Measurements from ENCODE around the gene NAV2.
A peak's percentile ranks its signal among the peaks of the same experiment; 100 is the strongest.

NAV2 gene

DNA sequence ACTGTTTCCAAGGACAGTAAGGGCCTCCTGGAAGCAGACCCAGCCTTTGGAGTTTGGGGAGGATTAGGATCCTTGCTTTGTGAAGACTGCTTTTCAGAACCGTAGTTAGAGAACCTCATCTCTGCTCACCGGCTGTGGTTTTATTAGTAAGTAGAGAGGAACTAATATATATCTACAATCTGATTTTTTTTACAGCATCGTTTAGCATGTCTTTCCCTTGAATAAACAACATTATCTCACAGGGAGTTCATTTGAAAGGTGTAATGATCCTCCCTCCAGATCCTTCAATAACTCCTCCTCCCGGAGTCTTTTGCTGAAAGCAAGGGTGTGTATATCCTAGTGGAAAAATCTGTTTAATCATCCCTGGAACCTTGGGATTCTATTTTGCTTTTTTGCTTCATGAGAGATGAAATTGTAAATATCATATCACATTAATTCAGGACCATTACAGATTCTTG, 314.9 kb downstream of the NAV2 start:
- no peak overlapping the region for H3K4me3 ChIP-seq (ENCODE audit: low read length)
- H3K9ac ChIP-seq (ENCODE audit: low read depth, low read length) = no peak overlapping the region
- no peaks in the 10 kb centered on the region for H3K27me3 ChIP-seq (ENCODE audit: control insufficient read depth, insufficient read depth, low read length)
- no peaks in the 10 kb centered on the region for H3K9me3 ChIP-seq (replicated peaks; ENCODE audit: low read length)
- no peak overlapping the region for H3K4me2 ChIP-seq (ENCODE audit: low read length)
- peaks cover 8% of the 10 kb centered on the region for H3K36me3 ChIP-seq (ENCODE audit: insufficient read depth, low read length)
- H3K4me1 ChIP-seq (ENCODE audit: control insufficient read depth, insufficient read depth, low read length) = peaks cover 30% of the 10 kb centered on the region

DNA sequence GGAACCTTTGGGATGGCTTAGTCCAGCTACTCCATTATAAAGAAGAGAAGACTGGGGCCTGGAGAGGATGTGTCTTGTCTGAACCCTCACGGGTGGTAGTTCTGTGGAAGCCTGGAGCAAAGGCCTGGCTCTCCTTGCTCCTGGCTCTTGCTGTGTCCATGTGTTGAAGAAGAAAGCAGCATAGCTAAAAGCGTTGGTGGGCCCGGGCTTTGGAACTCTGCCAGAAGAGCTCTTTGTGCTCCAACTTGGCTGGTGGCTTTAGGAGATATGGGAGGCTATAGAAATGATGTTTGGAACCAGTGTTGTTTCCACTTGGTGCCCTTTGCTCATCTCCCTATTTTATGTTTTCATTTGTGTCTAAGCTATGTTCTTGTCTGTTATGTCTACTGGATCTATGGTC, 316.6 kb downstream of the NAV2 start:
- Histone ChIP-seq H3K9me3 (replicated peaks; ENCODE audit: low read length) (no peaks in the 10 kb centered on the region), H3K27me3 (ENCODE audit: control insufficient read depth, insufficient read depth, low read length) (no peaks in the 10 kb centered on the region), H3K9ac (ENCODE audit: low read depth, low read length) (no peak overlapping the region), H3K36me3 (ENCODE audit: insufficient read depth, low read length) (peaks cover 18% of the 10 kb centered on the region), H3K4me1 (ENCODE audit: control insufficient read depth, insufficient read depth, low read length) (peaks cover 29% of the 10 kb centered on the region), H3K4me3 (ENCODE audit: low read length) (no peak overlapping the region), H3K4me2 (ENCODE audit: low read length) (no peak overlapping the region)

DNA sequence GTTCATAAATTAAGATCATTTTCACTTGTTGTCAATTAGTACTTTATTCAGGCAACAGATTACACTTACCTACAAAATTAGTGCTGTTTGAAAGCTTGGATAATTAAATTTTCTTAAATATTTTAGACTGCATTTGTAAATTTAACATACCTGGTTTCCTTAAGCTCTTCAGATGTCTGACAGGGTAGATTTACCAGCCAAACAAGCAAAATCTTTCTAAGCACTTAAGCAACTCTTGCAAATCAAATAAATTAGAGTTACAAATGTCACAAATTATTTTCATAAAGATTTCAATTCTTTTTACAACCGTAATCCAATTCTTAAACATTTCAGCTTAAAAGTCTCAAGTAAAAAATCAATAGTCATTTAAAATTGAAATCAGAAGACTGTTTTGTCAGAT, 317.8 kb downstream of the NAV2 start:
- Histone ChIP-seq H3K9ac (ENCODE audit: low read depth, low read length) (peak overlapping the region; percentile 42), H3K4me1 (ENCODE audit: control insufficient read depth, insufficient read depth, low read length) (peaks cover 39% of the 10 kb centered on the region), H3K9me3 (replicated peaks; ENCODE audit: low read length) (no peaks in the 10 kb centered on the region)

DNA sequence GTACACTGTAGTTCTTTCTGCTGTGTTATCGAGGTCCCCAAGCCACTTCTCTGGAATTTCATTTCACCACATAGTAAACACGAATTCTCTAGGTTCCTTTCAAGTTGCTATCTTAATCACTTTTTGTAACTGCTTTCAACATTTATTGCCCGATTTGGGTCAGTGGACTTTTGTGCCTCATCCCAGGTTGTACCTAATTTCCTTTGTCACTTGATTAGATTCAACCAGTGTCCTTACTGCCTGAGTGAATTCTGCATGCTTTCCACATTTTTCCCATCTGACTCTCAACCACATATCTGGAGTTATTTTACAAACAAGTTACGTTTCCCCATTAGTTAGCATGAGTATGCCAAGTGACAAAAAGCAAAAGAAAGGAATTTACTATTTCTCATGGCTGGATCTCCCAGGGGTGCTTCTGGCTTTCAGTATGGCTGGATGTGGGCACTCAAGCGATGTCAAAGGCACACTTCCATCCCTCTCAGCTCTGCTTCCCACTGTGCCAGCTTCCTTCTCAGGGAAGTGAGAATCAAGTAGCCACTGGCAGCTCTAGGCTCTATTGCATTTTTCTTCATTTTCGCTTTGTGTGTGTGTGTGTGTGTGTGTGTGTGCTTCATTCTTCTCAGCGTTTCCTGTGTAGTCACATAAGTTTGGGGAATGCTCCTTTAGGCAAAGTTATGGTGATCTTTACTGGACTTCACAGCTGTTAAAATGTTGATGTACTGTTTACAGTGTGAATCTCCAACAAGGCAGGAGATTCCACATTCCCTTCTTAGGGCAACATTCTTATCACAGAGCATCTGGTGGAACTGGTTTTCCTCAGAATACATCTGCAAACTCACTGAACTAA, 318.7 kb downstream of the NAV2 start:
- Histone ChIP-seq H3K27me3 (ENCODE audit: control insufficient read depth, insufficient read depth, low read length) (no peaks in the 10 kb centered on the region), H3K9me3 (replicated peaks; ENCODE audit: low read length) (no peaks in the 10 kb centered on the region), H3K9ac (ENCODE audit: low read depth, low read length) (peak overlapping the region; percentile 42), H3K4me2 (ENCODE audit: low read length) (peak overlapping the region; percentile 7), H3K4me1 (ENCODE audit: control insufficient read depth, insufficient read depth, low read length) (peaks cover 48% of the 10 kb centered on the region), H3K36me3 (ENCODE audit: insufficient read depth, low read length) (peaks cover 24% of the 10 kb centered on the region), H3K4me3 (ENCODE audit: low read length) (no peak overlapping the region)

More for the DNA sequence above, 317.8 kb downstream of the NAV2 start:
- H3K4me3 ChIP-seq (ENCODE audit: low read length) = no peak overlapping the region
- no peaks in the 10 kb centered on the region for H3K27me3 ChIP-seq (ENCODE audit: control insufficient read depth, insufficient read depth, low read length)
- no peak overlapping the region for H3K4me2 ChIP-seq (ENCODE audit: low read length)
- H3K36me3 ChIP-seq (ENCODE audit: insufficient read depth, low read length) = peaks cover 18% of the 10 kb centered on the region

DNA sequence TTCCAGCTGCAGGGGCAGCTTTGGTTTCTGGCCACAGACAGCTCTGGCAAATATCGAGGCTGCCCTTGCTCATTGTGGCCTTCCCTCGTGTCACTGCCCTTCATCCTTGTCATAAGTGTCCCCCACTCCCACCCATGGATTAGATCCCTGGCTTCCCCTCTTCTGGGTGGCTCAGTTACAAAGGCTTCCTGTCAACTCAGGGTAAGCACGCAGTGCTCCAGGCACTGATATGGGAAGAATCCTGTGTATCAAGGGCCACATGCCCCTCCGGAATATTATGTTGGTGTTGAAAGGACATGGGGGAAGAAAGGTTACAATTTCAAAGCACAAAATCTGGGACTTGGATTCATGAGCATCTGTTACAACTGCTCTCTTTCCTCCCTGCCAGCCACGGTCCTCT, 319.5 kb downstream of the NAV2 start:
- peak overlapping the region; percentile 7 for H3K4me2 ChIP-seq (ENCODE audit: low read length)
- no peaks in the 10 kb centered on the region for H3K9me3 ChIP-seq (replicated peaks; ENCODE audit: low read length)
- peaks cover 31% of the 10 kb centered on the region for H3K36me3 ChIP-seq (ENCODE audit: insufficient read depth, low read length)
- H3K27me3 ChIP-seq (ENCODE audit: control insufficient read depth, insufficient read depth, low read length) = no peaks in the 10 kb centered on the region
- H3K9ac ChIP-seq (ENCODE audit: low read depth, low read length) = peak overlapping the region; percentile 32
- peaks cover 52% of the 10 kb centered on the region for H3K4me1 ChIP-seq (ENCODE audit: control insufficient read depth, insufficient read depth, low read length)
- no peak overlapping the region for H3K4me3 ChIP-seq (ENCODE audit: low read length)

DNA sequence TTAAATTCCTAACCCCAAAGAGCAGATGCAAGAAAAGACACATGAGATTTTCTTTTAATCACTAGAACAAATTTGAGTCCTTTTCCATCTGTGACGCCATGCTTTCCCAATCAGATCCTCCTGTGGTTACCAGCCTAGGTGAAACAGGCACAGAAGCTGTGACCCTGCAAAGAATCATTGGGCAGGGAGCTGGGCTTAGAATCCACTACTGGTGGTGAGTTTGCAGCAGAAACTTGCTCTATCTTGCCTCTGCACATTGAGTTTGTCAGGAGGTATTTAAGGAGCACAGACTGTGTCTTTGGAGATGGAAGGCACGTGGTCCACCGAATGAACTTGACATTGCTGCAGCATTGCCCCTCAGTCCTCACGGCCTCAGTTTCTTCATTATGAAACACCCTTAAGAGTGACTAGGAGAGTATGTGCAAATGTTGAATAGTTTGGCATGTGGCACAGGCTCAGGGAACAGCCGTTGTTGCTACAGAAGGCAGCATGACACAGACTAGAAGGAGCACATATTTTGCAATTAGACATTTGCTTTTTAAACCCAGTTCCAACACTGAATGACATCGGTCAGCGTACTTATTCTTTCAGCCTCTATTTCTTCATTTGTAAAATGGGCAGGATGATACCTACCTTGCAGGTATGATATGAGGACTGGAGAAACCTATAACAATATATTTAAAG, 320.1 kb downstream of the NAV2 start:
- no peaks in the 10 kb centered on the region for H3K27me3 ChIP-seq (ENCODE audit: control insufficient read depth, insufficient read depth, low read length)
- peaks cover 49% of the 10 kb centered on the region for H3K4me1 ChIP-seq (ENCODE audit: control insufficient read depth, insufficient read depth, low read length)
- H3K36me3 ChIP-seq (ENCODE audit: insufficient read depth, low read length) = peaks cover 37% of the 10 kb centered on the region
- H3K9ac ChIP-seq (ENCODE audit: low read depth, low read length) = no peak overlapping the region
- no peaks in the 10 kb centered on the region for H3K9me3 ChIP-seq (replicated peaks; ENCODE audit: low read length)
- H3K4me3 ChIP-seq (ENCODE audit: low read length) = no peak overlapping the region
- H3K4me2 ChIP-seq (ENCODE audit: low read length) = no peak overlapping the region

DNA sequence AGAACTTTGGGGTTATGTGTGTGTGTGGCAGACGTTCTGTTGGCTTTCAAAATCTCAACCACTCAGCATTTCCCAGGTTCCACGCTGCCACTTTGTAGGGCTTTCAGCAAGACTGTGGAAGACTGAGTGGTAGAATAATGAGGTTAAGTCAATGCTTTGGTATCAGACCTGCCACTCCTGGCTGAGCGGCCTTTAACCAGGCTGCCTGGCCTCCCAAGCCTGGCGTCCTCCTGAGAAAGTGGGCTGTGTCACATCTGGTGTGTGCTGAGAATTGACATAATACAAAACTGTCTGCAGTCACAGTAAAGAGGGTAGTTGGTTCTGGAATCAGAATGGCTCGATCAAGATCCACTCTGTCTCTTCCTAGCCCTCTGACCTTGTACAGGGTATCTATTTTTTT, 321.2 kb downstream of the NAV2 start:
- Histone ChIP-seq H3K9me3 (replicated peaks; ENCODE audit: low read length) (no peaks in the 10 kb centered on the region), H3K27me3 (ENCODE audit: control insufficient read depth, insufficient read depth, low read length) (no peaks in the 10 kb centered on the region), H3K36me3 (ENCODE audit: insufficient read depth, low read length) (peaks cover 48% of the 10 kb centered on the region), H3K9ac (ENCODE audit: low read depth, low read length) (no peak overlapping the region), H3K4me3 (ENCODE audit: low read length) (no peak overlapping the region), H3K4me2 (ENCODE audit: low read length) (no peak overlapping the region), H3K4me1 (ENCODE audit: control insufficient read depth, insufficient read depth, low read length) (peaks cover 49% of the 10 kb centered on the region)

DNA sequence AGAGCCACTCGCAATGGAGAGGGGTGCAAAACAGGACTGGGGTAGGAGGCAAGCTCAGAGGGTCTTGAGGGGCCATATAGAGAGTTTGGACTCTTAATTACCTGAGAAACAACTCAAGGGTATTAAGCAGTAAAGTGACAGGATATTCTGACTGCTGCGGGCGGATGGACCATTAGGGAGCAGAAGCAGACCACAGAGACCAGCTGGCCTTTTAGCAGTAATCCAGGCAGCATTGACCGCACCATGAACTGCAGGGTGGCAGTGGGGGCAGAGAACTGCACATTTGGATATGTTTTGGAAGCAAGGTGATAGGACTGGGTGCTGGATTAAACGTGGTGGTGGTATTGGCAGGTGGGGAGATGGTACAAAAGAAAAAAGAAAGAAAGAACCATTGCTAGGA, 322.3 kb downstream of the NAV2 start:
- Histone ChIP-seq H3K36me3 (ENCODE audit: insufficient read depth, low read length) (peaks cover 59% of the 10 kb centered on the region), H3K4me1 (ENCODE audit: control insufficient read depth, insufficient read depth, low read length) (peaks cover 49% of the 10 kb centered on the region), H3K9me3 (replicated peaks; ENCODE audit: low read length) (no peaks in the 10 kb centered on the region), H3K27me3 (ENCODE audit: control insufficient read depth, insufficient read depth, low read length) (no peaks in the 10 kb centered on the region), H3K4me2 (ENCODE audit: low read length) (no peak overlapping the region), H3K9ac (ENCODE audit: low read depth, low read length) (peak overlapping the region; percentile 22), H3K4me3 (ENCODE audit: low read length) (no peak overlapping the region)

DNA sequence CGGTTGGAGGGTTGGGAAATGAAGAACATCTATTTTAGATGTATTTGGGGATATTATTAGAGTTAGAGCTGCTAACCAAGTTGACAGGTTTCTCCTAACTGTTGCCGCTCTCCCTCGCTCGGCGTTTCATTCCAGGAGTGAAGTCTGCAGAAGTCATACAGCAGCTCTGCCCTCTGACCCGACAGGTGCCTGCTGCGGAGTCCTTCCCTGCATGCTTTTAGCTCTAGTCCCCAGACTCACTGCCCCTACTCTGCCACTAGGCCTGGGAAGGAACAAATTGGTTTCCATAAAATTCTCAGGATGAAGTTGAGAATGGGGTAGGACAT, 322.7 kb downstream of the NAV2 start:
- Histone ChIP-seq H3K4me1 (ENCODE audit: control insufficient read depth, insufficient read depth, low read length) (peaks cover 49% of the 10 kb centered on the region), H3K27me3 (ENCODE audit: control insufficient read depth, insufficient read depth, low read length) (no peaks in the 10 kb centered on the region), H3K4me3 (ENCODE audit: low read length) (no peak overlapping the region), H3K9me3 (replicated peaks; ENCODE audit: low read length) (no peaks in the 10 kb centered on the region), H3K4me2 (ENCODE audit: low read length) (peak overlapping the region; percentile 24), H3K36me3 (ENCODE audit: insufficient read depth, low read length) (peaks cover 63% of the 10 kb centered on the region), H3K9ac (ENCODE audit: low read depth, low read length) (peak overlapping the region; percentile 22)

DNA sequence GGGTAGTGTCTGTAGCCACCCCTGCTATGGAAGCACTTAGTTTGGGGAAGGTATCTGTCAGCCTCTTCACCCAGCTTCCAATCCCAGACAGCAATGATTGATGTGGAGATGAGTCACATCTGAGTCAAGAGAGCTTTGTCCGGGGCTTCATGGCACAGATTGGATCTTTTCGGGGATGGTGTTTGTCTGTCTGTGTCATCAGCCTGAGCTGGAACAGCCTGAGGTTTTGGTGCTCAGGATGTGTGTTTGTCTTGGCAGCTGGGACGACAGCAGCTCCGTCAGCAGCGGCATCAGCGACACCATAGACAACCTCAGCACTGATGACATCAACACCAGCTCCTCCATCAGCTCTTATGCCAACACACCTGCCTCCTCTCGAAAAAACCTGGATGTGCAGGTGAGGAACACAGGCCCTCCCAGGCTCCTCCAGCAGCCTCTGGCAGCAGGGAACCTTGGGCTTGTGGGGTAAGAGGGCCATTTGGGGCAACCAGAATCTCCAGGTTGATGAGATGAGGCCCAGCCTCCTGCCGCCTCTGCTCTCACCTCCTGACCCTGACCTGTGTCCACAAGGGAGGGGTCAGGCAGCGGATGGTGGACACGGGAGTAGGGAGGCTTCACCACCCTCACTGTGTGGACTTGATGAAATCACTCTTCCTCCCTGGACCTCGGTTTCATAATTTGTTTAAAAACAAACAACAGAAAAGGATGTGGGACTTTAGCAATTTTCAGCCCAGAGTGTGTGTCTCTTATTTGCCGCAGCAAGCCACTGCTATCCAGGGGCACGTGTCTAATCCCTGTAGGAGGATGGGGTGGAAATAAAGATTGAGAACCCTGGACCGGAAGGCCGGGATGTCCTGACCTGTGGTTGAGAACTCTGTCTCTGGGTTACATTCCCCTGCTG, 323.3 kb downstream of the NAV2 start:
- Histone ChIP-seq H3K4me2 (ENCODE audit: low read length) (peak overlapping the region; percentile 24), H3K4me1 (ENCODE audit: control insufficient read depth, insufficient read depth, low read length) (peaks cover 44% of the 10 kb centered on the region), H3K27me3 (ENCODE audit: control insufficient read depth, insufficient read depth, low read length) (no peaks in the 10 kb centered on the region), H3K9me3 (replicated peaks; ENCODE audit: low read length) (no peaks in the 10 kb centered on the region), H3K36me3 (ENCODE audit: insufficient read depth, low read length) (peaks cover 67% of the 10 kb centered on the region), H3K4me3 (ENCODE audit: low read length) (no peak overlapping the region), H3K9ac (ENCODE audit: low read depth, low read length) (peak overlapping the region; percentile 64)

DNA sequence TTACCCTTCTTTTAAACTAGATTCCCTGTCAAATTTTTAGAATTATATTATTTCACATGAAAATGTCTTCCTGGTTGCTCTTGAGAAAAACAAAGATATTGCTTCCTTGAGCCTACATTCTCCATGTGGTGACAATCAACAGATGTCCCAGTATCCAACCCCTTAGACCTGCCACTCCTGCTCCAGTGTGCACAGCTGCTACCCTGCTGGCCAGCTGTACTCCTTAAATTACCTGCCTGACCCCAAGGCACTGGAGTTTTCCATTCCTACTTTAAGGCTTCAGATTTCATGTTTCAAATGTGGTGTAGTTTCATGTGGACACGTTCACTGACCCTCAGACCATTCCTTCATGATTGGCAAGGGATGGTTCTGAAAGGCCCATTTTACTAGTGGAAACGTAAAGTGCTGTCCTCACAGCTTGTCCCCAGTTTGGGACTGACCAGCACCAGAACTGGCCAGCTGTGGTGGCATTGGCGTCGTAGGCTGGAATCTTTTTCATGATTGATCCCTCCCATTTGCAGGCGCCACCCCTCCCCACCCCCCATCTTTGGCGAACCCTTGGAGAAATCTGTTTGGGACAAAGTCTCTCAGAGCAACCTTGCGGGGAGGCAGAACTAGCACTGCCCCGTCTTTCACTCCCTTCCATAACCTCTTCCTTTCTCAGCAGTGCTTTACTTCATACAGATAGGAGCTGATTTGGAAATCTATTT, 324.1 kb downstream of the NAV2 start:
- H3K9ac ChIP-seq (ENCODE audit: low read depth, low read length) = peak overlapping the region; percentile 64
- H3K4me2 ChIP-seq (ENCODE audit: low read length) = no peak overlapping the region
- no peak overlapping the region for H3K4me3 ChIP-seq (ENCODE audit: low read length)
- H3K36me3 ChIP-seq (ENCODE audit: insufficient read depth, low read length) = peaks cover 73% of the 10 kb centered on the region
- peaks cover 38% of the 10 kb centered on the region for H3K4me1 ChIP-seq (ENCODE audit: control insufficient read depth, insufficient read depth, low read length)
- no peaks in the 10 kb centered on the region for H3K9me3 ChIP-seq (replicated peaks; ENCODE audit: low read length)
- no peaks in the 10 kb centered on the region for H3K27me3 ChIP-seq (ENCODE audit: control insufficient read depth, insufficient read depth, low read length)

Measured in skeletal muscle satellite cell (primary cell).